Muscle of leg (tissue), 11 donors: ENCODE results near the gene ZBTB7C. TPM values are rescaled to one million over a fixed set of nuclear protein-coding genes. Genes with fewer than 3 reads are reported as not detected.

ENCODE experiments used
- DNase-seq: peaks from one replicate; pipeline ENCODE4 v3.0.0; 2013
- H3K27ac ChIP-seq: one replicate; pipeline ENCODE4 v1.5.1; 2013; ENCODE audit warnings: mild to moderate bottlenecking, low read length, control low read depth
- H3K27me3 ChIP-seq: one replicate; pipeline ENCODE4 v1.6.1; 2013; ENCODE audit warnings: low read length; ENCODE audit not compliant: control insufficient read depth, insufficient read depth
- H3K36me3 ChIP-seq: one replicate; pipeline ENCODE4 v1.6.1; 2013; ENCODE audit warnings: low read length; ENCODE audit not compliant: control insufficient read depth, insufficient read depth
- H3K4me1 ChIP-seq: one replicate; pipeline ENCODE4 v1.6.1; 2013; ENCODE audit warnings: low read length; ENCODE audit not compliant: control insufficient read depth, insufficient read depth
- H3K4me3 ChIP-seq: one replicate; pipeline ENCODE4 v1.5.1; 2013; ENCODE audit warnings: low read length, control low read depth
- H3K9me3 ChIP-seq: replicated peaks from 2 replicates; pipeline ENCODE4 v1.6.1; 2013; ENCODE audit warnings: low read depth, low read length; ENCODE audit not compliant: control insufficient read depth
- WGBS: methylation state at CpG from one replicate; pipeline ENCODE4 v1.1.5; 2013; ENCODE audit warnings: missing lambda C conversion rate; ENCODE audit not compliant: insufficient coverage; 5-methylcytosine and 5-hydroxymethylcytosine counted together
- polyA plus RNA-seq, 8 donors: library from polyadenylated mRNA; unstranded; fragments of 120-200 nt; gene quantifications; one replicate each; pipeline versions ENCODE4 v1.2.1 to v1.2.3, GENCODE V29; 2013; ENCODE audit warnings: inconsistent platforms in 1 of 8, low replicate concordance in 1 of 8; ENCODE audit not compliant: insufficient read length in 8 of 8, insufficient read depth in 1 of 8
- total RNA-seq: library from RNA; stranded (reverse); fragments of 120-200 nt; gene quantifications from one replicate; pipeline ENCODE4 v1.2.4, GENCODE V29; 2013

ZBTB7C gene
- total and polyA plus RNA-seq, 9 donors, result 2.8 to 5.6 (median 4.1) TPM

- no peak overlapping the region for H3K4me3 ChIP-seq
- no peaks in the 10 kb centered on the region for H3K36me3 ChIP-seq
- H3K27me3 ChIP-seq, result peaks cover 2% of the 10 kb centered on the region
- WGBS, result 85% methylated on average over 6 of the region's 9 CpGs
- DNase-seq, result no peak
- H3K27ac ChIP-seq, result no peak overlapping the region
- H3K4me1 ChIP-seq, result peaks cover 20% of the 10 kb centered on the region
- no peaks in the 10 kb centered on the region for H3K9me3 ChIP-seq
Observed at GRCh38 chr18:48215876-48216638, 193.1 kb downstream of the ZBTB7C start.

- H3K27ac ChIP-seq, result no peak overlapping the region
- H3K4me1 ChIP-seq, result peaks cover 14% of the 10 kb centered on the region
- no peaks in the 10 kb centered on the region for H3K9me3 ChIP-seq
- DNase-seq, result no peak
- H3K4me3 ChIP-seq, result no peak overlapping the region
- H3K36me3 ChIP-seq, result no peaks in the 10 kb centered on the region
- peaks cover 2% of the 10 kb centered on the region for H3K27me3 ChIP-seq
- WGBS, result 95% methylated on average over 8 of the region's 9 CpGs
Observed at GRCh38 chr18:48213791-48214190, 195.4 kb downstream of the ZBTB7C start.

GRCh38 chr18:48208432-48209140 is 200.6 kb downstream of the ZBTB7C start:
- Histone ChIP-seq H3K36me3 (no peaks in the 10 kb centered on the region), H3K27me3 (peaks cover 2% of the 10 kb centered on the region), H3K4me1 (no peaks in the 10 kb centered on the region), H3K4me3 (no peak overlapping the region), H3K27ac (no peak overlapping the region), H3K9me3 (no peaks in the 10 kb centered on the region)
- DNase-seq, result no peak
- WGBS, result no CpG with 5 or more reads among the region's 4 CpGs

- Histone ChIP-seq H3K36me3 (no peaks in the 10 kb centered on the region), H3K4me3 (no peak overlapping the region), H3K27me3 (peaks cover 2% of the 10 kb centered on the region), H3K9me3 (no peaks in the 10 kb centered on the region), H3K27ac (no peak overlapping the region), H3K4me1 (no peaks in the 10 kb centered on the region)
- 78% methylated on average over 2 of the region's 2 CpGs for whole genome bisulfite sequencing
- DNase-seq, result no peak
Observed at GRCh38 chr18:48207733-48208132, 201.4 kb downstream of the ZBTB7C start.

- Histone ChIP-seq H3K27ac (no peak overlapping the region), H3K27me3 (peaks cover 2% of the 10 kb centered on the region), H3K9me3 (no peaks in the 10 kb centered on the region), H3K36me3 (no peaks in the 10 kb centered on the region), H3K4me3 (no peak overlapping the region), H3K4me1 (no peaks in the 10 kb centered on the region)
- no CpG with 5 or more reads among the region's 4 CpGs for WGBS
- DNase-seq, result no peak
Observed at GRCh38 chr18:48206887-48207286, 202.3 kb downstream of the ZBTB7C start.

GRCh38 chr18:48203961-48204666 is 205.1 kb downstream of the ZBTB7C start:
- H3K36me3 ChIP-seq, result no peaks in the 10 kb centered on the region
- no CpG with 5 or more reads among the region's 6 CpGs for WGBS
- DNase-seq, result no peak
- no peaks in the 10 kb centered on the region for H3K4me1 ChIP-seq
- peaks cover 2% of the 10 kb centered on the region for H3K27me3 ChIP-seq
- H3K9me3 ChIP-seq, result no peaks in the 10 kb centered on the region
- no peak overlapping the region for H3K27ac ChIP-seq
- no peak overlapping the region for H3K4me3 ChIP-seq

- no peak for DNase-seq
- Histone ChIP-seq H3K4me1 (no peaks in the 10 kb centered on the region), H3K27ac (no peak overlapping the region), H3K9me3 (no peaks in the 10 kb centered on the region), H3K27me3 (peaks cover 2% of the 10 kb centered on the region), H3K36me3 (no peaks in the 10 kb centered on the region), H3K4me3 (no peak overlapping the region)
- 100% methylated on average over 1 of the region's 4 CpGs for WGBS
Observed at GRCh38 chr18:48203288-48203945, 205.8 kb downstream of the ZBTB7C start.

GRCh38 chr18:48202350-48203260 is 206.6 kb downstream of the ZBTB7C start:
- no peak for DNase-seq
- 70% methylated on average over 4 of the region's 15 CpGs for WGBS
- Histone ChIP-seq H3K4me1 (no peaks in the 10 kb centered on the region), H3K4me3 (no peak overlapping the region), H3K36me3 (no peaks in the 10 kb centered on the region), H3K27ac (no peak overlapping the region), H3K27me3 (peaks cover 2% of the 10 kb centered on the region), H3K9me3 (no peaks in the 10 kb centered on the region)

- Histone ChIP-seq H3K4me1 (no peaks in the 10 kb centered on the region), H3K27me3 (no peaks in the 10 kb centered on the region), H3K36me3 (no peaks in the 10 kb centered on the region), H3K9me3 (peaks cover under 1% of the 10 kb centered on the region), H3K4me3 (no peak overlapping the region), H3K27ac (no peak overlapping the region)
- DNase-seq, result no peak
- WGBS, result 83% methylated on average over 7 of the region's 9 CpGs
Observed at GRCh38 chr18:48202006-48202348, 207.2 kb downstream of the ZBTB7C start.
